ENCODE data around the gene SECISBP2.

Gene SECISBP2

DNA sequence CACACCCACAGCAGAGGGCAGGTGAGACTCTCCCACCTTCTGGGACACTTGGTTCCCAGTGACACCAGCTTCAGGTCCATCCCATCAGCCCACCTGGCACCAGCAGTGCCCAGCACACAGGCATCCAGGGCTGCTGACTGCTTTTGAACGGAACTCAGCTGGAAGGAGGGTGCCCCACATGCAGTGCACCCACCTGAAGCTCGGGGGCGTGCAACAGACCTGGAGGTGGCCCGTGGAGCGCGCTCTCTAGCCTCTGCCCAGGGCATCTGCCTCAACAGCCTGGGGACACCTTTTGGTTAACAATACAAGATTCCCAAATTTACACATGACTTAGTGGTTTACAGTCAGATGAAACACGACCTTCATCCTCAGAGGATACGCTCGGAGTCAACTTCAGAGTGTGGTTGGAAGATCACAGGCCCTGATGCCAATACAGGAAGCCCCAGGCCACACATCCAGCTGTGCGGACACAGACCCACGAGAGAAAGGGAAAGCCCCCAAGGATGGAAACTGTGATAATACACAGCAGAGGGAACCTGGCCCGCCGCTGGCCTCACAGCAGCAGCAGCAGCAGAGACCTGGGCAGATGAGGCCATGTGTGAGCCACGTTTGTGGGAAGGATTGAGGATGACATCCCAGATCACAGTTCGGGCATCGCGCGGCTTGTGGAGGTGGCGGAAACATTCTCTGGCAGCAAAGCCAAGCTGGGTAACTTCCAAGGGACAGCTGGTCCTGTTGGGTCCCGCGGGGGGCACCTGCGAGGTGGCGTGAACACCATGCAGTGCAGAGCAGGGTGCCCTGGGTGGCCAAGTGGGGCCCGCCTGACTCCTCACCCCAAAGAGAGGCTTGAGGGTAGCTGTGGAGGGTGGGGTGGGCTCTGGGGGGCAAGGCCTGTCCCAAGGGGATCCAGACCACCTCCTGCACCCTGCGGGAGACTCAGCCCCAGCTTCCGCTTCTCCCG, 64.0 kb downstream of the SECISBP2 start:
- DNase-seq (ENCODE audit: low read depth) = no peak

DNA sequence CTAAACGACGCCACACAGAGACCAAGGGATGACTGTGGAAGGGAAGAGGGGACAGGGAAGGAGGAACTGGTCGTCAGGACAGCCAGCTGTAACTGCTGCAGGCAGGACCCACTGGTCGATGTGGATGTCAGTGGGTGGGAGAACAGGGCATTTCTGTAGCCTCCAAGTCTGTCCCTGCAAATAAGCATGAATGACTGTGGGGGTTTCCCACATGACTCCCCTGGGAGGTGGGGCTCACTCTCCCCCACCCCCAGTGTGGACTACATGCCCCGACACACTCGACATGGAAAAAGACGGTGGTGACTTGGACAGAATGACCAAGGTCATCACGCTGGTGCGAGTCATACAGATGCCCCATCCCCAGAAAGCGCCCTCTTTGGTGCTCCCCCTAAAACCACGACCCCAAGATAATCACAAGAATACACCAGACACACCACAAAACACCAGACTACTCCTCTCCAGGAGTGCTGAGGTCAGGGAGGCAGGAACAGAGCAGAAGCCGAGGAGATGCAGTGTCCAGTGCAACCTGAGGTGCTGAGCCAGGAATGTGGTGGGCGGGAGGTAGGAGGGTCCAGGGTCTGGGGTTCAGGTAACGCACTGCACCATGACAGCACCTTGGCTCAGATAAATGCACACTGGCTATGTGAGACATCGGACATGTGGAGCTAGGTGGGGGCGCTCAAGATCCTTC, 64.9 kb downstream of the SECISBP2 start:
- DNase-seq (ENCODE audit: low read depth) = no peak

DNA sequence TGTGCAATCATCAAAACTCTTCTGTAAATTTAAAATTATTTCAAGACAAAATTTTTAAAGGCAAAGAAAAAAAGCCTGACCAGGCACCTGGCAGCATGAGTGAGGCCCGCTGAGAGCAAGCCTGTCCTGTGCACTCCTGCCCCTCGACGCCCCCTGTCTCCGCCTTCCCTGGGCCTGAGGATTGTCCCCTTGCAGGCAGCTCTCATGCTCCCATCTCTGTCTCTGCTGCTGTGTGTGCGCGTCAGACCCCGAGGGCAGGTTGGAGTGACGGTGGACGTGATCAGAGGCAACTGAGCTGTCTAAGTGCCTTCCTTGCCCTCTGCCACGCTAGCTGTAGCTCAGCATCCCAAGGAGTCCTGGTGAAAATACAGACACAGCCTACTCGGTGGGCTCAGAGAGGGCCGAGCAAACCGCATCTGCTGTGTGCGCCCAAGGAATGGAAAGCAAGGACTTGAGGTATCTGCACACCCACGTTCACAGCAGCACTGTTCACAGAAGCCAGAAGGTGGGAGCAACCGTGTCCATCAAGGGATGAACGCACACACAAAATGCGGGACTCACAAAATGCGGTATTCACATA, 65.5 kb downstream of the SECISBP2 start:
- DNase-seq (ENCODE audit: low read depth) = no peak

DNA sequence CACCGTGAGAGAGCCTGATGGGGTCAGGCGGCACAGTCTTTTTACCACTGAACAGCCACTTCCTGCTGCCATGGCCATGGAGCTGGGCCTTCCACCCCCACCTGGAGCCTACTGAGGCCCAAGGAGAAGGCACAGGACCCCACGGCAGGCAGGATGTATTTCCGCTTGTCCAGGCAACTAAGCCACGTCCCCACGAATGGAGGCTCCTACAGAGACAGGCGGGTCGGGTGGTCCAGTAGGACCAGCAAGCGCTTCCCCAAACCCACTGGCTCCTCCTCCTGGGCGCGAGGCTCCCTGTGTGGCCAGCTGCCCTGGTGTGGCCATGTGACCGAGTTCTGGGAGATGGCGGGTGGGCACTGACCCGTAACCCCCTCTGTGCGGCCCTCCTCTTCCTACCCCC, 66.5 kb downstream of the SECISBP2 start:
- no peak for DNase-seq (ENCODE audit: low read depth)

DNA sequence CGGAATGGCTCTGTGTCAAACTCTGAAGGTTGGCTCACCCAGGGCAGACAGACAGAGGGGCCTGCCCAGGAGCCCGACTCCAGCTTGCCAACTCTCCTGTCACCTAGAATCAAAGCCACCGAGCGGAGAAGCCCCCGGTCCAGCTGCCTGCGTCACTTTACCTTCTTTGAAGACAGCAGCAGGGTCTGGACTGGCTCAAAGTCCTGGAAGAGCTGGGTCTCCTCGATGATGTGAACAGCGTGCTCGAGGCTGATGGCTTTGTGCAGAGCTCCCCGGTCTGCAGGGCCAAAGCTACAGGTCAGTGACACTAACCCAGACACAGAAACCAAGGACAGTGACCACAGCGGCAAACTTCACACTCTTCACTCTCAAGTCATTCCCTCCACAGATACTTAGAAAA, 67.9 kb downstream of the SECISBP2 start:
- no peak for DNase-seq (ENCODE audit: low read depth)

DNA sequence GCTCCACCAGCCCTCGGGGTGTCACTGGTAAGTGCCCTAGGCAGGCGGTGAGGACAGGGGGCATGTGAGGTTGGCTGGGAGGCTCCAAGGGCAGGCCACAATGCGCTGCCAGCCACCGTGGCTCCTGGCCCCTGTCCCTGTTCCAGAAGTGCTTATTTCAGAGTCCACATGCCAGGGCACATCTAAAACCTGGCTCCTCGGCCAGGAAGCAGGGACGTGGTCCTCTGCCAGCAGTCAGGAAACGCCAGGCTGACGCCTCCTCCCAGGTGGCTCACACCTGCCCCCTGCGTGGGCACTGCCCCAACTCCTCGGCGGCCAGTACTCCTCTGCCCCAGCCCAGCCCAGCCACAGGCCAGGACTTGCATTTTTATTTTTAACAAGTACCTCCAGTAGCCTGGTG, 68.5 kb downstream of the SECISBP2 start:
- DNase-seq (ENCODE audit: low read depth) = no peak

DNA sequence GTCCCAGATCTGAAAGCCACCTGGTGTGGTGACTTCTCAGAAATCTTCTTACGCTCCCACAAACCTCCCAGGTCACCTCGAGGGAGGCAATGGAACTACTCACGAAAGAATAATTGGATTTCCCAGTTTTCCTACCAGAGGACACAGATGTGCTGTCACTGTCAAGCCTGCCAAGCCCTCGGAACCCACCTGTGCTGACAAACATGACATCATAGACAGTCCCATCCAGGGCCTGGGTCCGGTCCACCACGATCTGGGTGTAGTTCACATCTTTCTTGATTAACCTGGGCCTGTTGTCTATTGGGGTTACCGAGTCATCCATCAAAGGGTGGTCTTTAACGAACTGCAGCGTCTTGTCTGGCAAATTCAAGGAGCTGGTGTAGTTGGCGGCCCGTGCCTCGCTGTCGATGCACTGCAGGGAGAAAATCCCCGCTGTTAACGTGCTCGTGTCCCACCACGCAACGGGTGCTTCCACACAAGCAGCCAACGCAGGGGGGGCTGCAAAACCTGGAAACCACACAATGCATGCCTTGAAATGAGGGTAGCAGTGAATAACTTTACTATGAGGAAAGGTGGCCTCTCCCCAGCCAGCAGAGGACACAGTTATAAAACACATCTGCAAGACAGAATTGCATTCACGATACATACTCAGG, 69.0 kb downstream of the SECISBP2 start:
- no peak for DNase-seq (ENCODE audit: low read depth)

DNA sequence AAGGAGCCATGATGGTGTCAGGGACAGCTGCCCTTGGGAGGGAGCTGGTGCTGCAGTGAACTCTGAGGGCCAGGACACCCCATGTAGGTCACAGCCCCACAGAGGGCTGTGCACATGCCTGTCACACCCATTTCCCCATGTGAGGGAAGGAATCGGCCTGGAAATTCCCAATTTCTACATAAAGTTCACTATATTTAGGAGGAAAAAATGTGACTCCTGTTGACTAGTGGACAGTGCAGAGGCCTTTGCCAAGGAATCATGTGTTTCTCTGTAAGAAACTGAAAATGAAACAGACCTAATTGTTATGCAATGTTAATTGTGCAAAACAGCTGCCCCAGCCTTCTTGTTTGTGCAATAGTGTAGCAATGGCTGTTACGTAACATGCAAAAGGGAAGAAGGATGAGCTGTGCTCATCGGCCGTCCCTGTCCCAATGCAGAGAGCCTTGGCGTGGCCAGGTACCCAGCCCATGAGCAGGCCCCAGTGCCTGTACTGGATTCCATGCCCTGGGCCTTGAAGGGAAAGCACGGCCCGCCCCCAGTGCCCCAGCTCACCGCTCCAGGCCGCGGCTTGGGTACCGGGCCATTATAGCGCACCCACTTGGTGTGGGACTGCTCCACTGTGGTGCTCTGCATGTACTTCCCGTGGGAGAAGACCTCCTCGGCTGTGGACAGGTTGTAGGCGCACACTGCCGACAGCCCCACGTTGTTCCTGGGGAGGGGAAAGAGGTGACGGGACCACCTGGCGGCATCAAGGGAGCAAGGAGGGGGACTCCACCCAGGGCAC, 70.0 kb downstream of the SECISBP2 start:
- no peak for DNase-seq (ENCODE audit: low read depth)

DNA sequence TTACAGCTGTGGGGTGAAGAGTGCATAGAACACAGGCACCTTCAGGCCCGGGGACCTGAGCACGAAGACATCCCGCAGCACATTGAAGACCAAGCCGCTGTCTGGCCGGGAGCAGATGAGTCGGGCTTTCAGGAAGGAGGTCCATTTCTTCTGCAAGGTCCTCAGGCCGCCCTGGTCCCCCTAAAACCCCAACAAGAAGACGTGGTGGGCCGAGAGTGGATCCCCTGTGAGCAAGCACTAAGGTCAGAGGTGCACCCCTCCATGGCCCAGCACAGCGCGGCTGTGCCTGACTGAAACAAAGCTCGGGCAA, 70.5 kb downstream of the SECISBP2 start:
- DNase-seq (ENCODE audit: low read depth) = no peak

DNA sequence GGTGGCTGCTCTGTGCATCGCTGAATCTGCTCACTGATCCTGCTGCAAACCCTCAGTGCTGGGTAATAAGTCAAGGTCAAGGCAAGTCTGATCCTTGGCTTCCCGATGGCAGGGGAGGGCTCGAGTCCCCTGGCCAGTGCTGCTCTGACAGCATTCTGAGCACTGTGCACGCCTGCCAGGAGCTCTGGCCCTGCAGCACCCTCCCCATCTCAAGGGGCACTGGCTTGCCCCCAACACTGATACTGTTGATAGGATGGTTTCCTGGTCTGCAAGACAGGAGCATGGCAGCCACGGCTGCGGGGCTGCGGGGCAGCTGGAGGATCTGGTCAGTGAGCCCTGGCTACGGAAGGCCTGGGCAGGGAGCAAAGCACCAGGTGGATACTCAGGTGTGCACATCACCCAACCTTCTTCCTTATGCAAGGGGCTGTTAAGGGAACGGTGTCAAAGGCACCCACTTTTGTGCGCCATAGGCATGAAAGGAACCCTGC, 71.8 kb downstream of the SECISBP2 start:
- no peak for DNase-seq (ENCODE audit: low read depth)

DNA sequence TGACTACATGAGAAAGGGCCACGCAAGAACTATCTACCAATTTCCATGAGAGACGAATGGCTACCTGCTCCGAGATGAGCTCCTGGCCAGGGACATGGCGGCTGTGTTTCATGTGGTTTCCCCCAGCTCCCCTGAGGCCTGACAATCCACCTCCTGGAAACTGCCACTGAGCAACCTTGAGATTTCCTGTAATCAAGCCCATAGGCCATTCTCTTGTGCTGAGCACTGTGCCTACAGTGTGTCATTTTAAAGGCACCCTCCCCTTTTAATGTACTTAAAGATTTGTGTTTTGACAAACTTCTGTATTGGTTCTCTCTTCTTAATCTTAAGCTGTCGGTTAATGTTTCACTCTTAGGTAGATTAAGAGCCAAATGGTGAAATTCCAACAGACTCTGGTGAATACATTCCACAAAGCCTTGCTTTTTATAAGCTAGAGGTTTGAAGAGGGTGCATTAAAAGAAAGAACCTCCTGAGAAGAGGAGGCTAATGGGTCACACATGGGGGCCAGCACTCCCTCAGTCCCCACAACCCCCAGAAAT, 72.3 kb downstream of the SECISBP2 start:
- no peak for DNase-seq (ENCODE audit: low read depth)

DNA sequence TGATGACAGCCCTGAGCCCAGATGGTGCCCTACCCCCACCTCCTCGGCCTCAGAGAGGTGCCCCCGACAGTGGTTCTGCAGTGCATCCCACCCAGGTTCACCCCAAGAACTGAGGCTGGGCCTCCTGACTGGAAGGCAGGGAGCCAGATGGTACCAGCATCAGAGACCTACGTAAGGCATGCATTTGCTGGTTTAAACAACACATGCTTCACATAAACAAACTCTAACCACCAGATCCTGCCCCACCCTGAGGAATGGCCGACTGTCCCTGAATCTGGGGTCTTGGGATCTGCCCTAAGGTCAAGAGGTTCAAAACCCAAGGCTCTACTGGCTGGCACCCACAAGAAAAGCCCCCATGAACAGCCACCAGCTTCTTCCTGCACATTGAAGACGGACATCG, 73.3 kb downstream of the SECISBP2 start:
- DNase-seq (ENCODE audit: low read depth) = no peak

DNA sequence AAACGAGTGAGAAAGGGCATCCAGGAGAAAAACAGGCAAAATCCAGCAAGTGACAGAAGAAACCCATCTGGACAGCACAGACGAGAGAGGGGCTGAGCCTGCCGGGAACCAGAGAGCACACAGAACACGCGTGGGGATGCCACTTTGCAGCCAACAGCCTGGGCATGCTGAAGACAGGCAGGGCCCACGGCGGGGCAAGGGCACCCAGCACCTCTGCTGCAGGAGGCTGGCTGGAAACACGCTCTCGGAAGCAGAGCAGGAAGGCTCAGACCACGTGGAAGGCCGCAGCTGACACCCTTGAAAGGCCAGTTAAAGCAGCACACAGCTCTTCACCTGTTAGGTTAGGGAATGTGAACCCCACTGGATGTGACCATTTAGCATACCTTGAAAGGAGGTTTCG, 76.1 kb downstream of the SECISBP2 start:
- DNase-seq (ENCODE audit: low read depth) = no peak

DNA sequence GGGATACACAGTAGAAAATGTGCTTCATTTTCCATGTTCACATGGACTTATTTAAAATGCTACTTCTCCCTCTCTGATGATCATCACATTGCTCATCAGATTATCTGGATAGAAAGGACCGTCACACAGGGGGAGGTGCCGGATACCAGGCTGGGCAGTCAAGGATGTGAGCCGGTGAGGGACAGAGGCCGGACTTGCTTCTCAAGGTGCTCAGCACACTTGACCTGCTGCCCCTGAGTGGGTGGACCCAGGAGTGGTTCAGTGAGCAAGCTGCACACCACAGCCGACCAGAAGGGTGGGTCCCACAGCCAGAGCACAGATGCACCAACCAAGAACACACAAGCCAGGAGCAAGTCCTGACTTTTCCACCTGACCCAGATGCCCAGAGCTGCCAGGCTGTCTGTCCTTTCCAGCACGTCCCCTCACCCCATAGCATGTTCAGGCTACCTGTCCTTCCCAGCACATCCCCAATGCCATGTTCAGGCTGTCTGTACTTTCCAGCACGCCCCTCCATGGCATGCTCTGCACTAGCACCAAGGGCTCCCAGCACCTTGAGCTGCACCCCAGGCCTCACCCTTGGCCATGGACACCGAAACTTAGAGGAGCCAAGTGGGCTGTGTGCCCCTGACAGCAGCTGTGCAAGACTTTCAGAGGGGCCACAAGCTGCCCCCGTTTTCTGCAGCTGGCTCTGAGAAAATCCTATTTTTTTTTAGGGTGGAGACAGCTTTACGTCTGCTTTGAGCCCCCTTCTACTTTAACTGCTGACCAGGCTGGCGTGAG, 77.8 kb downstream of the SECISBP2 start:
- DNase-seq (ENCODE audit: low read depth) = no peak

DNA sequence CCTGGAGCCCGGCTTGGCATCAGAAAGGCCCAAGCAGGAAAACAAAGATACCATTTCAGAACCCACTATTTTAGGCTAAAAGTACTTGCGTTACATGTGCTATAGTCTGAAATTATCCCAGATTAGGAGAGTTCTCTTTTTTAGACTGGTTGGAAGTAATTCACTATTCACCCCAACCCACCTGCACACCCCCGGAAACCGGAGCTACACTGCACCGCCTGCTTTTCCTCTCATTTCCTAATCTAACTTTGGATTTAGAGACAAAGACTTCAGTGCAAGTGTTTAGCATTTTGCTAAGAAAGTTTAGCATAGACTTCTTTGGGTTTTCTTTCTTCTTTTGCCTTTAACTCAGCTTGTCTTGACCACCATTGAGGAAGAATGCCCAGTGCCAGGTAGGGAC, 79.2 kb downstream of the SECISBP2 start:
- no peak for DNase-seq (ENCODE audit: low read depth)

DNA sequence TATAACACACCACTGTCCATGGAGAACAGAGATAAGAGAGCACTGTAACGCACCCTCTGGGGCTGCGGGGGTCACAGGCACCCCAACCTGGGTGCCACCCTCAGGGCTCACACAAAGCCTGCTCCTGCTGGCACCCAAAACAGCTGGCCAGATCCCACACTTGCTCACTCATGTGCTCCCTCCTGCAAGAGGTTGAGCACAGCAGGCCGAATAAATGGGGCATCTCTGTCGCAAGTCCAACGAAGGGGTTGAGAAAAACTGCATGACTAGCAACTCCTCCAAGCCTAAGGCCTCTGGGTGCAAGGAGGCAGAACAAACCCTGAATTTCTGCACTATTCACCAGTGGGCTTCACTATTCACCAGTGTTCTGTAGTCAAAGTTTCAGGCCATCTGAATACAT, 80.3 kb downstream of the SECISBP2 start:
- DNase-seq (ENCODE audit: low read depth) = no peak

DNA sequence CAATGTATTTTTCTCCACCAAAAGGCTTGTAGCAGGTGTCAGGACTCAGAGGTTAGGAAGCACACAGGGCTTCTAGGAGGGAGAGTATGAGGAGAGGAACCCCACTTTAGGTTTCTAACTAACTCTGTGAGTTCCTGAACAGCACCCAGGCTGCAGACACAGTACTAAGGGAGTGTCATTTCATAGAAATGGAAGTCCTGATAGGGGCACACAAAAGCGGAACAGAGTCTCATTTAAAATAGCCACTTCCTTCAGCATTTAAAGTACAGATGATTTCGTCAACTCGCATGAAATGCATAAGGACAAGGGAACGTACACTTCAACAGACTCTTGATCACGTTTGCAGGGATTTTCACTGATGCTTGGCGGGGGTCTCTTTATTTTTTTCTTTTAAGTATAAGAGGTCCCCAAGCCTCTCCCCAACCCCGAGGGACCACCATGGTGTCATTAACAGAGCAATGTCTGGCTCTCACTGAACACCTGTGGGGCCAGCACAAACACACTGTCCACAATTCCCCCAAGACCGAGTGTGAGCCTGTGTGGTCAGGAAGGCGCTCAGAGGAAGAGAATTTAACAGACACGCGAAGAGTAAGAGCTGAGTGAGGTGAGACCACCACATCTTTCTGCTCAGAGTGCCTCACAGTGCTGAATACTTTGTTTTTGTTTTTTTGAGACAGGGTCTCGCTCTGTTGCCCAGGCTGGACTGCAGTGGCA, 82.3 kb downstream of the SECISBP2 start:
- no peak for DNase-seq (ENCODE audit: low read depth)

DNA sequence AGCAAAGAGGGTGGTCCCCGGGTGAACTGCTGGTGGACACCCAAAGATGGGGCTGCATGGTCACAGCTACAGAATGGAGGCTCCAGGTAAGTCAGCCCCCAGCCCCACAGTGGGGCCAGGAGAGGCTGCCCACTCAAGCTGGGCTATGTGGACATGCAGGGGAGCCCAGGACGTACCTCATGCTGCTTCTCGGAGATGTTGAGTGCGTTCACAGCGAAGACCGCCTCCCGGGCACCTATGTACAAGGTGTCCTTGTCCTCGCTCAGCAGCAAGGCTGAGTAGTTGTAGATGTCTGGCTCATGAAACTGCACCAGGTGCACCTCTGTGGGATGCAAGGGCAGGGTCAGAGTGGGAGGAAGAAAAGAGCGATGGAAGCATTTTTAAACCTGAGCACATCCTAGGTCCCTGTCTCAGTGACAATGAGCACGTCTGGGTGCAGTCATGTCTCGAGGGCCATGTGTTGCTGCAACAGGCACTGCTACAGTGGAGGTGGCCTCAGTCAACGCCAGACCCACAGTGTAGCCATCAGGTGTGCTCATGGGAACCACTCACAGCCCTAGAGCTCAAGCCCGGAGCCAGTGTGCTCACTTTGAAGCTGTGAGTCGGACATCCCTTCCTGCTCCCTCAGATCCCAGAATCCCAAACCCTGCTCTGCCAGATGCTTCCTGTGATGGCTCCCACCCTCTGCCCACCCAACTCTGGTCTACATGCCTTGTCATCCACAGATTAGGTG, 84.6 kb downstream of the SECISBP2 start:
- no peak for DNase-seq (ENCODE audit: low read depth)

DNA sequence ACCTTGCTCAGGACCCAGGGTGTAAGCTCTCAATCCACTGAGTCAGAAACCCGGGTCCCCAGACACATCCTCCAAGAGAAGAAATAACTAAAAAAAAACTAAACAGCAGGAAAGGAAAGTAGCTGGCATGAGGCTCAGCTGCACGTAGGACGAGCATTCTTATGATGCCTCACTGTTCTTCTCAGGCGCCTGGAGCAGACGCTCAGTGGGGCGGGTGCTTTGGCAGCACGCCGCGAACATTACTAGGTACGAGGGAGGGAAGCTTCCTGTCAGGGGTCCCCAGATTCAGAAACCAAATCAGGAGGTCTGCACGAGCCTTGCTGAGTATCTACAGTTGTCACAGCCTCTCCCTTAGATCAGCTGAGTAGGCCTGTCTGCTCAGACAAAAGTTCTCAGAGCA, 85.8 kb downstream of the SECISBP2 start:
- DNase-seq (ENCODE audit: low read depth) = no peak

Data from CMK (cell line).